Activated naive CD8-positive, alpha-beta T cell (primary cell): ENCODE results near the gene DGKD.

Source experiments
- H3K27ac Mint-ChIP-seq: one replicate; pipeline ENCODE4 v1.8.0; 2021; ENCODE audit warnings: mixed read lengths
- H3K27me3 Mint-ChIP-seq: one replicate; pipeline ENCODE4 v1.8.0; 2021; ENCODE audit warnings: mixed read lengths
- H3K36me3 Mint-ChIP-seq: one replicate; pipeline ENCODE4 v1.8.0; 2021; ENCODE audit warnings: mixed read lengths
- H3K4me1 Mint-ChIP-seq: one replicate; pipeline ENCODE4 v1.8.0; 2021; ENCODE audit warnings: low read depth, mixed read lengths
- H3K4me3 Mint-ChIP-seq: one replicate; pipeline ENCODE4 v1.8.0; 2021; ENCODE audit warnings: mild to moderate bottlenecking, mixed read lengths
- H3K9me3 Mint-ChIP-seq: one replicate; pipeline ENCODE4 v1.8.0; 2021; ENCODE audit warnings: low read depth, mixed read lengths

The DGKD gene

DNA sequence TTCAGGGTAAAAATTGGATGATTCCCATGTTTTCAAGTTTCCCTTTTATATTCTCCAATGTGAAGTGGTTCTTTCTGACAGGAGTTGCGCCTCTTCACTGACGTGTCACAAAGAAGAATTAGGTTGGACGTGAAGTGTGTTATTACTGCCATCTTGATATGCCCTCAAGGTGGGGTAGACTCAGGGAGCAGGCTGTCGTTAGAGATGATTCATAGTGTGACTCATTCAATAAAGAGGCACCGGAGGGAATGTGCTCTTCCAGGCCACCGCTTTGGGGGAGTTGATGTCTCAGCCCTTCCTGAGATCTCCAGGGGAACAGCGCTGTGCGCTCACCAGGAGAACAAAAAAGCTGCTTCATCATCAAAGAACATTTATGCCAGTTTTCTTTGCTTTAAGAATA lies 3.6 kb upstream of the DGKD start:
- peak overlapping the region; percentile 60 for H3K4me3 Mint-ChIP-seq
- H3K27ac Mint-ChIP-seq: peak overlapping the region; percentile 86
- no peaks in the 10 kb centered on the region for H3K27me3 Mint-ChIP-seq
- H3K36me3 Mint-ChIP-seq: peaks cover under 1% of the 10 kb centered on the region
- H3K9me3 Mint-ChIP-seq: no peaks in the 10 kb centered on the region
- peaks cover 42% of the 10 kb centered on the region for H3K4me1 Mint-ChIP-seq

DNA sequence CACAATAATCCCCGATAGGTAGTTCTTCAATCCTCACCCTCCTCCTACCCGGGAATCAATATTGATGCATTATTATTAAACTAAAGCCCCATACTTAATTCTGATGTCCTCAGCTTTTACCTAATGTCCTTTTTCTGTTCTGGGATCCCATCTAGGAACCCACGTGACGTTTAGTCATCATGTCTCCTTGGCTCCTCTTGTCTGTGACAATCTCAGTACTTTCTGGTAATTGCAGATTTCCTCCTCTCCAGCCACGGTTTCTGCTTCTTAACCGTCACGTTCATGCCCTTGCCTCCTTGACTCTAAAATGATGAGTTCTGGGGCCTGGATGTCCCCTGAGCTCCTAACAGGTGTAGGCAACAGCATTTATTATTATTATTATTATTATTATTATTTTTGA lies 2.9 kb upstream of the DGKD start:
- H3K27me3 Mint-ChIP-seq: no peaks in the 10 kb centered on the region
- H3K4me1 Mint-ChIP-seq: peaks cover 49% of the 10 kb centered on the region
- peaks cover 7% of the 10 kb centered on the region for H3K36me3 Mint-ChIP-seq
- H3K9me3 Mint-ChIP-seq: no peaks in the 10 kb centered on the region
- peak overlapping the region; percentile 86 for H3K27ac Mint-ChIP-seq
- H3K4me3 Mint-ChIP-seq: no peak overlapping the region

DNA sequence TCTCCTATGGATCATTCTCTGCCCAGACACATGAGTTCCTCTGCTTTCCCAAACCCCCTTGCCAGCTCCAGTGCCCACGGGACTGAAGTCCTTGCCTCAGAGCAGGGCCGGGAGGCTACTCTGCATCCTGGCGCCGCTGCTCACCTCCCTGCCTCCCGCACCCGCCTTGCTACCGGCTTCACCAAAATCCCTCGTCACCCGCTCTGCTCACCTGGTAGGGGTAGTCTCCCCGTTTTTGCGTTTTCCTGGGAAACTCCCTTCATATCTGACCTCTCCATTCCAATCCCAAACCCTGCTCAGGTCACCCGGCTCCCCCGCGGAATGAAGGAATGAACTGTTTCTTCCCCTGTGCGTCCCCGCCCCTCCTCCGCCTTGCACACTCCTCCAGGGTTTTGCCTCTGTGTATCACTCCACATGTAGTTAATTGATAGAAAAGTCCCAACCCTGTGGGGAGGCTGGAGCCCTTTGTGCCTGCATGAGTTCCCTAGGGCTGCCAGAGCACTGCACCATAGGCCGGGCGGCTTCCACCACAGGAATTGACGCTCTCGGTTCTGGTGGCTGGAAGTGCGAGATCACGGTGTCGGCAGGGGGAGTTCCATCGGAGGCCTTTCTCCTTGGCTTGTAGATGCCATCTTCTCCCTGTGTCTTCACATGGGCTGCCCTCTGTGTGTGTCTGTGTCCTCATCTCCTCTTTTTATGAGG lies 2.0 kb upstream of the DGKD start:
- Mint-ChIP-seq H3K36me3 (peaks cover 11% of the 10 kb centered on the region), H3K4me3 (peak overlapping the region; percentile 56), H3K27me3 (no peaks in the 10 kb centered on the region), H3K4me1 (peaks cover 58% of the 10 kb centered on the region), H3K27ac (no peak overlapping the region), H3K9me3 (no peaks in the 10 kb centered on the region)

DNA sequence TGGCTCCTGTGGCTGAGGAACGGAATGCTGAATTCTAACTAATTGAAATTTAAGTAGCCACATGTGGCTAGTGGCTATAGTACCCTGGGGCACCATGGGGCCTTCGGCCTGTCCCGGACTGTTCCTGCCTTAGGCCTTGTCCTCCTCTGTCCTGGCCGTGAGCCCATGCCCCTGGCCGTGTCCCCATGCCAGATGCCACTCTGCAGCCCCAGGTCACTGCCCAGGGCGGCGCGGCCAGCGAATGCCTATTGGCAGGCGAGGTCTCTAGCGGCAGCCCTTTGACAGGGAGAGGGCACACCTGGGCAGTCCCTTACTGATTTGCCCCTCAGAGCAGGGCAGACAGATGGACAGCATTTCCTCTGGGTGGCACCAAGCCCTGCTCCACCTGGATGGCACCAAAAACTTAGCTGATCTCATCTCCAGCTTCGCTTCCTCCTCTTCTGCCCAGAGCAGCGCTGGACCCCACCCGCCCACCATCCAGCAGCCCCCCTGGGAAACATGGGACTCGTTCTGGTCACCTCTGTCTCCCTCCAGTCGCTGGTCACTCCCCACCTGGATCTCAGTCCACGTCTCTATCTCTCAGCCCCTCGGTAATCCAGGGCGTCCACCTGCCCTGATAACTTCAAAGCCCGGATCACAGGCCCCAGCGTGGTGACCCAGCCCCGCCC lies 1.1 kb upstream of the DGKD start:
- H3K27me3 Mint-ChIP-seq: no peaks in the 10 kb centered on the region
- H3K9me3 Mint-ChIP-seq: no peaks in the 10 kb centered on the region
- H3K4me1 Mint-ChIP-seq: peaks cover 66% of the 10 kb centered on the region
- peaks cover 14% of the 10 kb centered on the region for H3K36me3 Mint-ChIP-seq
- H3K4me3 Mint-ChIP-seq: peak overlapping the region; percentile 93
- peak overlapping the region; percentile 89 for H3K27ac Mint-ChIP-seq

DNA sequence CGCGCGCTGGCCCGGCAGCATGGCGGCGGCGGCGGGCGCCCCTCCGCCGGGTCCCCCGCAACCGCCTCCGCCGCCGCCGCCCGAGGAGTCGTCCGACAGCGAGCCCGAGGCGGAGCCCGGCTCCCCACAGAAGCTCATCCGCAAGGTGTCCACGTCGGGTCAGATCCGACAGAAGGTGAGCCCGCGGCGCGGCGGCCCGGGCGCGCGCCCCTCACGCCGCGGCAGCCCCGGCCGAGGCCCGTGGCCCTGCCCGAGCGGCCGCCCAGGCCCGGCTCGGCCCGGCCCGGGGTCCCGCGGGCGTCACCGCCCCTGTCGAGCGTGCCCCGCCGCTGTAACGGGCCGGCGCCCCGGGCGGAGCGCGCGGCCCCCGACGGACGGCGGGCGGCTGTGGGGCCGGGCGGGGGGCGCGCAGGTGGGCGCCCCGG lies 218 bp downstream of the DGKD start:
- peaks cover 75% of the 10 kb centered on the region for H3K4me1 Mint-ChIP-seq
- no peaks in the 10 kb centered on the region for H3K9me3 Mint-ChIP-seq
- peaks cover 18% of the 10 kb centered on the region for H3K36me3 Mint-ChIP-seq
- no peak overlapping the region for H3K4me3 Mint-ChIP-seq
- no peak overlapping the region for H3K27ac Mint-ChIP-seq
- H3K27me3 Mint-ChIP-seq: no peaks in the 10 kb centered on the region

DNA sequence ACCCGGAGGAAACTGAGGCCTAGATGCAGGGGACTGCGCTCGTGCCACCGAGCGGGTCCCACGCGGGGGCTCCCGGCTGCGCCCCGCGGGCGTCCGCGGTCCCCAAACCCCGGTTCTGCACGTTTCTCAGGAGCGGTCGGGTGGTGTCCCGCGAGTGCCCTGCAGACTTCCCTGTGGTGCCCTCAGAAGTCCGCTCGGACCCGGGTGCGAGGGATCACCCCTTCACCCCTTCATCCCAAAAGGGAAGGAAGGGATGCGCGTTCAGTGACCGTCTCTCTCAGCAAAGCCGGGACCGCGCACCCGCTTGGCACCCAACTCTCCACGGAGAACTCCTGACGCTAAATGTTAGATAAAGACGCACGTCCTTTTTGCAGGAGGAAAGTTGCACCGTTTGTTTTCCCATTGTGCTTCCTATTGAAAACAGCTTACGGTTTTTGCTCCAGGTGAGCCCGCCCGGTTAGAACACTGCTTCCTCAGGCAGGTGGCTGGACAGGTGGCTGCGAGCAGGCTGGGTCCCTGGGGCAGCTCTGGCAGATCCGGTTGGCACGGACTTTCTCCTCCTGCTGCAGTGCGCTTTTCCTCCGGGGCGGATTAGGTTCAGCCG lies 779 bp downstream of the DGKD start:
- peak overlapping the region; percentile 96 for H3K4me3 Mint-ChIP-seq
- no peaks in the 10 kb centered on the region for H3K27me3 Mint-ChIP-seq
- H3K27ac Mint-ChIP-seq: peak overlapping the region; percentile 91
- H3K36me3 Mint-ChIP-seq: peaks cover 18% of the 10 kb centered on the region
- no peaks in the 10 kb centered on the region for H3K9me3 Mint-ChIP-seq
- H3K4me1 Mint-ChIP-seq: peaks cover 77% of the 10 kb centered on the region

DNA sequence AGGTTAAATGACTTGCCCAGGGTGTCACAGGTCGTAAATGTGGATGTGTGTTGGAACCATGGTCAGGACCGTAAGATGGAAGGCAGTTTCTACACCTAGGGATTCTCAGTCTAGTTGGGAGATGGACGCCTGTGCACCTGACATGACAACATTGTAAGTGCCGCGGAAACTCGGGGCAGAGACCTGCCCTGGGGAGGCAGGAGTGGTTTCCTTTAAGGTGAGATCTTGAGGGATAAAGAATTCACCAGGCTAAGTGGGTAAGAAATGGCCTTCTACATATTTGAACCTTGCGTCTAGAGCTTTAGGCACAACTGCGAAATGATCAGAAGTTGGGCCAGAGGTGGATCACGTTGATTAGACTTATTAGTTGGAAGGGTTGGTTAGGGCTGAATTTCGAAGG lies 1.6 kb downstream of the DGKD start:
- no peaks in the 10 kb centered on the region for H3K9me3 Mint-ChIP-seq
- H3K4me1 Mint-ChIP-seq: peaks cover 75% of the 10 kb centered on the region
- H3K27ac Mint-ChIP-seq: peak overlapping the region; percentile 91
- peak overlapping the region; percentile 96 for H3K4me3 Mint-ChIP-seq
- H3K27me3 Mint-ChIP-seq: no peaks in the 10 kb centered on the region
- peaks cover 18% of the 10 kb centered on the region for H3K36me3 Mint-ChIP-seq

DNA sequence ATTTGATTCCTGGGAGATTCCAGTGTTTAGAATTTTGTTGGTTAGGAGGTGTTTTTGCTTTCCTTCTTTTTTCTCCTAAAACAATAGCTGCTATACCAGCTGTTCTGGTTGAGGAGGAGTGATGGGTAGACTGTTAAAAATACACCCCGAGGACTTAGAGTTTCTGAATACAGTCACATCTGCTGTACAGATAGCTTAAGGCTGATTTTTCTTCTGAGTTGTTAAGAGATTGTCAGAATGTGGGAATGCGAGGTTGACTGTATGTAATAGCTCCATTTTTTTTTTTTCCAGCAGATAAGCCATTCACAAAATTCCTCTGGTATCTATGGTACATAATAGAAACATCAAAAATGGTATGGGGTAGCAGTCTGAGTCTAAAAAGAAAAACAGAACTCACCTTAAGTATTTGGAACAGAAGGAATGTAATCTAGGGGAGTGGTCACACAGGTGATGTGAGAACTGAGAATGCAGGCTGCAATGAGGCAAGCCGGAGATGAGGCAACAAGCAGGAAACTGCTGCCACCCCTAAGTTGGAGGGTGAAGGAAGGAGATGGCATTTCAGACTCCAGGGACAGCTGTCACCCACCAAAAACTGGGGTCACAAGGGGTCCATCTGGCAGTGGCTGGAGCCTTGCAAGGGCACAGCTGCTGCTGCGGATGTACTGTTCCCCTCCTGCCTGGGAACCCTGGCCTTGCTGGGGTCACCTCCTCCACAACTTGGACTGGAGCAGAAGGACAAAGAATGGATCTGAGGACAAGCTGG lies 2.4 kb downstream of the DGKD start:
- peaks cover 18% of the 10 kb centered on the region for H3K36me3 Mint-ChIP-seq
- H3K27me3 Mint-ChIP-seq: no peaks in the 10 kb centered on the region
- peak overlapping the region; percentile 69 for H3K27ac Mint-ChIP-seq

DNA sequence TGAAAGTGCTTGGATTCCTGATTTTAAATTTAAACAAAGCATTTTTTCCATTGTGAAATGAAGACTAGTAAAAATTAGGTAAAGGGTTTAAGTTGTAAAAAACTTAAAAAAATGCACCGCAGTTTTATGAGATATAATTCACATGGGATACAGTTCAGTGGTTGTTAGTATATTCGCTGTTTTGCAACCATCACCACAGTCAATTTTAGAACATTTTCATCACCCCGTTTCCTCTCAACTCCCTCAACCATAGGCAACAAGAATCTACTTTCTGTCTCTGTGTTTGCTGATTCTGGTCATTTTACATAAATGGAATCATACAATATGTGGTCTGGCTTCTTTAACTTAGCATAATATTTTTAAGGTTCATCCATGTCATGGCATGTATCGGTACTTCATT lies 4.0 kb downstream of the DGKD start:
- H3K27me3 Mint-ChIP-seq: no peaks in the 10 kb centered on the region
- peaks cover 21% of the 10 kb centered on the region for H3K36me3 Mint-ChIP-seq
- H3K4me3 Mint-ChIP-seq: peak overlapping the region; percentile 71

More for the DNA sequence above, 2.4 kb downstream of the DGKD start:
- Mint-ChIP-seq H3K4me1 (peaks cover 72% of the 10 kb centered on the region), H3K4me3 (peak overlapping the region; percentile 96), H3K9me3 (no peaks in the 10 kb centered on the region)

DNA sequence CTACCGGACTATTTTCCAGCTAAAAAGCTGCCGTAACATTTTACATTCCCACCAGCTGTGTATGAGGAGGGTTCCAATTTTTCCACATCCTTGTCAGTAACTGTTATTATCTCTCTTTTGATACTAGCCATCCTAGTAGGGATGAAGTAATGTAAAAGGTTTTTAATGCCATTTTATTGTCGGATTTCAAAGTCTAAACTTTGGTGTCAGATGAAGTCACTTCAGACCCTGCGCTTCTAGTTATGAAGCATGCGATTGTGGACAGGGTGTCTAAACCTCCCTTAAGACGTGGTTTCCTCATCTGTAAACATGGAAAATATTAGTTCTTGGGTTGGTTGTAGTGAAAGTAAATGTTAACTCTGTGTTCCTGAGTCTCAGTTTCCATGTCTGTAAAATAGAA lies 4.7 kb downstream of the DGKD start:
- Mint-ChIP-seq H3K4me1 (peaks cover 69% of the 10 kb centered on the region), H3K9me3 (peaks cover 4% of the 10 kb centered on the region), H3K27me3 (no peaks in the 10 kb centered on the region), H3K4me3 (peak overlapping the region; percentile 71), H3K36me3 (peaks cover 26% of the 10 kb centered on the region), H3K27ac (peak overlapping the region; percentile 84)

More for the DNA sequence above, 4.0 kb downstream of the DGKD start:
- Mint-ChIP-seq H3K9me3 (no peaks in the 10 kb centered on the region), H3K4me1 (peaks cover 71% of the 10 kb centered on the region), H3K27ac (peak overlapping the region; percentile 84)

DNA sequence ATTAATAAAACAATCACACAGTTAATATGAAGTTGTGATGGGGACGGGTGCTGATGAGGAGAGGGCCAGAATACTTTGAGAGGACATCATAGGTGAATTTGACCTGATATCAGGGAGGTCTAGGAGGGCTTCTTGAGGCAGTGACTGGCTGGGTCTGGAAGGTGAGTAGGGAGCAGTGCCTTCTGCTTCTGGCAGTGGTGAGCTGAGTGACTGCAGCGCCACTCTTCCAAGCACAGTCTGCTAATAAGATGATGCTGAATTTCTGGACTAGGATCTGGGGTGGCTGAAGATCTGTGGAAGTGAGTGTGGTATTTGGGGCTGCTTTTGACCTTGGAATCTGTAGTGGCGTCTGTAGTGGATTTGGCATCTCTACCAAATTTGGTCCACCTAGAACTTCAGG lies 5.5 kb downstream of the DGKD start:
- H3K36me3 Mint-ChIP-seq: peaks cover 26% of the 10 kb centered on the region
- peaks cover 4% of the 10 kb centered on the region for H3K9me3 Mint-ChIP-seq
- peak overlapping the region; percentile 1 for H3K4me3 Mint-ChIP-seq
- peaks cover 69% of the 10 kb centered on the region for H3K4me1 Mint-ChIP-seq
- H3K27me3 Mint-ChIP-seq: no peaks in the 10 kb centered on the region
- peak overlapping the region; percentile 16 for H3K27ac Mint-ChIP-seq

DNA sequence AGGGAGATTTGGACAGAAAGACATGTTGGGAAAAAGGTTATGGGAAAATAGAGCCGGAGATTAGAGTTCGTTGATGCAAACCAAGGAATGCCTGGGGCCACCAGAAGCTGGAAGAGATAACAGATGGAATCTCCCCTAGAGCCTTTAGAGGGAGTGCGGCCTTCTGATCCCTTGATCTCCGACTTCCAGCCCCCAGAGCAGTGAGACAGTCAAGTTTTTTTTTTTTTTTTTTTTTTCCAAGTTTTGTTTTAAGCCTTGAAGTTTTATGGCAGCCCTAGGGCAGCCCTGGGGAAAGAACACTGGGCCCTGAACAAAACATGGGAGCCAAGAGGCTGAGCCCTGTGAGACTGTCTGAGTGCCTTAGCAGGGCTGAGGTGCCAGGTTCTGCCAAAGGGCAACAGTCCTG lies 6.5 kb downstream of the DGKD start:
- Mint-ChIP-seq H3K9me3 (peaks cover 4% of the 10 kb centered on the region), H3K4me1 (peaks cover 68% of the 10 kb centered on the region), H3K27me3 (no peaks in the 10 kb centered on the region), H3K4me3 (no peak overlapping the region), H3K36me3 (peaks cover 24% of the 10 kb centered on the region), H3K27ac (peak overlapping the region; percentile 54)

DNA sequence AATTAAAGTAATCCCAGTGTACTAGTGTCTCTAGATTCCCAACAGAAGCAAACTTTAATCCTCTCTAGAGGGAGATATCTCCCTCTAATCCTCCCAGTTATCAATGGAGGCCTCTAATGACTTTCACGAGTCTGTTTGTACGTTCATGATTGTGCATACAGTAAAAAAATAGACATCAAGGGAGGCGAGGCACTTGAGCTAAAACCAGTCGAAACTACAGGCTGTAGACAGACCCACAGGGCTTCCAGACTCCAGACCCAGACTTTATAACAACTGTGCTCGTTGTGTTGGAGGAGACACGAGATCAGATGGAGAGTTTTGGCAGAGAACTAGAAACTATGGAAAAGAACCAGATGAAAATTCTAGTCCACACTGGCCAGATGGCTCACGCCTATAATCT lies 7.0 kb downstream of the DGKD start:
- H3K4me1 Mint-ChIP-seq: peaks cover 68% of the 10 kb centered on the region
- H3K36me3 Mint-ChIP-seq: peaks cover 23% of the 10 kb centered on the region
- H3K27ac Mint-ChIP-seq: peak overlapping the region; percentile 43
- H3K27me3 Mint-ChIP-seq: no peaks in the 10 kb centered on the region
- H3K4me3 Mint-ChIP-seq: no peak overlapping the region
- peaks cover 4% of the 10 kb centered on the region for H3K9me3 Mint-ChIP-seq

DNA sequence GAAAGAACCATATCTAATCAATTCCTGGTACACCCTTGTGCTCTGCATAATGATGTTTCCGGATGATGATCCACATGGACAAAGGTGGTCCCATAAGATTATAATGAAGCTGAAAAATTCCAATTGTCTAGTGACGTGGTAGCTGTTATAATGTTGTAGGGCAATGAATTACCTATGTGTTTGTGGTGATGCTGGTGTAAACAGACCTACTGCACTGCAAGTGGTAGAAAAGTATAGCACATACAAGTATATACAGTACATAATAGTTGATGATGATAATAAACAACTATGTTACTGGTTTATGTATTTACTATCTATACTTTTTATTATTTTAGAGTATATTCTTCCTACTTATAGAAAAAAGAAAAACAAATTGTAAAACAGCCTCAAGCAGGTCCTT lies 8.4 kb downstream of the DGKD start:
- Mint-ChIP-seq H3K27ac (no peak overlapping the region), H3K36me3 (peaks cover 19% of the 10 kb centered on the region), H3K9me3 (peaks cover 4% of the 10 kb centered on the region), H3K27me3 (no peaks in the 10 kb centered on the region), H3K4me3 (no peak overlapping the region), H3K4me1 (peaks cover 62% of the 10 kb centered on the region)

DNA sequence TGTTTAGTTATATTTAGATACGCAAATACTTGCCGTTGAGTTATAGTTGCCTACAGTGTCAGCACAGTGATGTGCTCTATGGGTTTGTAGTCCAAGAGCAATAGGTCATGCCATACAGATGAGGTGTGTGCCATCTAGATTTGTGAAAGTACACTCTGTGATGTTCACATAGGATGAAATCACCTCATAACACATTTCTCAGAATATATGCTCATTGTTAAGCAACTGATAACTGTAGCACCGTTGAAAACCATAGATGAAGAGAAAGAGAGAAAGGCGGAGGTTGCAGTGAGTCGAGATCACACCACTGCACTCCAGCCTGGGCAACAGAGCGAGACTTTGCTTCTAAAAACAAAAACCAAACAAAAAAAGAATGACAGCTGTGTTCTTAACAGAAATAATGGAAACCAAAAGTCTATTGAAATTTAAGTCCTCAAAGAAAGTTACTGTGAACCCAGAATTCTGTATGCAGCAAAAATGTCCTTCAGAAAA lies 9.5 kb downstream of the DGKD start:
- H3K4me1 Mint-ChIP-seq: peaks cover 61% of the 10 kb centered on the region
- no peak overlapping the region for H3K27ac Mint-ChIP-seq

More for the DNA sequence above, 9.5 kb downstream of the DGKD start:
- Mint-ChIP-seq H3K36me3 (peaks cover 13% of the 10 kb centered on the region), H3K4me3 (no peak overlapping the region), H3K27me3 (no peaks in the 10 kb centered on the region), H3K9me3 (peaks cover 4% of the 10 kb centered on the region)
